ENCODE data around the gene DCK. TPM values are rescaled to one million over a fixed set of nuclear protein-coding genes. Genes with fewer than 3 reads are reported as not detected.
"Not testable (repeated sequence)": the region's sequence is repeated elsewhere in the genome, so short reads cannot be mapped to it uniquely, and the experiment has no call there.

Gene DCK
- total and polyA plus RNA-seq, 9 of the 15 experiments (the other 6 are each of a cell fraction or from before 2014, with no cell fraction given), result 11.3 to 25.8 (median 19.6) TPM

GRCh38 chr4:71029504-71029903 is 36.1 kb downstream of the DCK start (continued):
- TF ChIP-seq CHAMP1 (IDR thresholded peaks at IDR 0.05) (no peak), TFAM (CRISPR knock-in tag; conservative IDR thresholded peaks at IDR 0.05) (no peak), GTF2F1 (IDR thresholded peaks at IDR 0.05; ENCODE audit: low read depth, low read length) (no peak)

- H2AFZ ChIP-seq (ENCODE audit: low read depth, low read length); H3K9ac ChIP-seq (ENCODE audit: insufficient read depth in 1 of 2, low read depth in 2 of 2, low read length in 2 of 2); H3K4me1 ChIP-seq (replicated peaks in 1 of 2; ENCODE audit: control insufficient read depth in 2 of 2, insufficient read depth in 2 of 2, low read length in 2 of 2); intact Hi-C loops (cut with micrococcal nuclease); H3K4me2 ChIP-seq (ENCODE audit: insufficient read depth, low read length); H4K20me1 ChIP-seq (replicated peaks; ENCODE audit: control insufficient read depth, insufficient read depth, low read length); FAIRE-seq; H3K79me2 ChIP-seq (ENCODE audit: control insufficient read depth, insufficient read depth, low read length); POLR2A ChIA-PET; H3K9me3 ChIP-seq (replicated peaks; ENCODE audit: control insufficient read depth, insufficient read depth, low read depth, low read length); H3K27ac ChIP-seq (ENCODE audit: extremely low read depth, low read depth, low read length); BruUV-seq (replicated peaks); in situ Hi-C loops (cut with MboI); H3K9me1 ChIP-seq (ENCODE audit: control insufficient read depth, insufficient read depth, low read length); ATAC-seq; H3K27me3 ChIP-seq (ENCODE audit: control insufficient read depth in 2 of 2, insufficient read depth in 2 of 2, low read length in 2 of 2); DNase-seq (ENCODE audit: extremely low read depth in 1 of 4, low spot score in 3 of 4); H3K4me3 ChIP-seq; CTCF ChIA-PET (ENCODE audit: low intra/inter-chr PET ratio): not testable (repeated sequence)
- 84% methylated on average over 6 of the region's 10 CpGs for WGBS (ENCODE audit: insufficient coverage, low coverage, missing lambda C conversion rate)
- H3K36me3 ChIP-seq (ENCODE audit: control insufficient read depth, insufficient read depth, low read length), result peaks cover 13% of the 10 kb centered on the region; the same call in 2 of the 3 replicates
These were observed 38.7 kb downstream of the DCK start for GRCh38 chr4:71032106-71032505.
